Small intestine (tissue), 7 donors: ENCODE results near the gene MLKL. TPM values are rescaled to one million over a fixed set of nuclear protein-coding genes. Genes with fewer than 3 reads are reported as not detected.
A peak's percentile ranks its signal among the peaks of the same experiment; 100 is the strongest.

Experiments used
- DNase-seq, 2 donors: peaks; one replicate each; pipeline versions ENCODE4 v3.0.0 to v3.0.0-alpha.2; 2013
- FAIRE-seq: peaks from 2 replicates; lab custom pipeline; 2012; peaks lifted over from hg19 to GRCh38; lab: Jason Lieb, UNC
- H3K27ac ChIP-seq, 3 donors: one replicate each; pipeline ENCODE4 v1.5.1; 2013; ENCODE audit warnings: low read length in 2 of 3, mild to moderate bottlenecking in 2 of 3, control low read depth in 1 of 3, inconsistent platforms in 1 of 3, low read depth in 1 of 3, moderate library complexity in 1 of 3
- H3K27me3 ChIP-seq, 3 donors: one replicate each; pipeline ENCODE4 v1.6.1; 2013; ENCODE audit warnings: low read length in 3 of 3, inconsistent platforms in 1 of 3; ENCODE audit not compliant: control insufficient read depth in 3 of 3, insufficient read depth in 3 of 3
- H3K36me3 ChIP-seq, 3 donors: one replicate each; pipeline ENCODE4 v1.6.1; 2013; ENCODE audit warnings: low read length in 3 of 3, inconsistent platforms in 1 of 3, low read depth in 1 of 3, mild to moderate bottlenecking in 1 of 3, moderate library complexity in 1 of 3; ENCODE audit not compliant: control insufficient read depth in 3 of 3, insufficient read depth in 2 of 3
- H3K4me1 ChIP-seq, 3 donors: one replicate each; pipeline ENCODE4 v1.6.1; 2013; ENCODE audit warnings: low read length in 2 of 3, inconsistent platforms in 1 of 3, low read depth in 1 of 3, mild to moderate bottlenecking in 1 of 3, moderate library complexity in 1 of 3; ENCODE audit not compliant: control insufficient read depth in 3 of 3, insufficient read depth in 2 of 3
- H3K4me3 ChIP-seq, 3 donors: one replicate each; pipeline ENCODE4 v1.5.1; 2013; ENCODE audit warnings: low read length in 3 of 3, control low read depth in 1 of 3, inconsistent platforms in 1 of 3, low read depth in 1 of 3, mild to moderate bottlenecking in 1 of 3, moderate library complexity in 1 of 3
- H3K9me3 ChIP-seq, 2 donors: one replicate each; pipeline ENCODE4 v1.6.1; 2013; ENCODE audit warnings: low read depth in 1 of 2, low read length in 1 of 2; ENCODE audit not compliant: control insufficient read depth in 2 of 2, insufficient read depth in 1 of 2
- WGBS, 3 donors: extraction: QIAGEN DNeasy Blood & Tissue Kit; methylation state at CpG; one replicate each; pipeline ENCODE4 v1.1.7; 2013; 5-methylcytosine and 5-hydroxymethylcytosine counted together
- polyA plus RNA-seq, 4 donors: library from polyadenylated mRNA; stranded (reverse) in 3 of 4; unstranded in 1 of 4; fragments of 200-250 nt in 3 of 4; fragments of 120-200 nt in 1 of 4; gene quantifications; one replicate each; pipeline versions ENCODE4 v1.2.1 to v1.2.3, GENCODE V29; 2013
- donor health status: healthy with polysubstance abuse.
- donor health status: control.
- donor health status: control.
- donor health status: Bipolar disorder and iron deficiency.
- donor health status: healthy.

The MLKL gene
- polyA plus RNA-seq, 4 donors = 6.5 to 18.9 (median 10.2) TPM

GRCh38 chr16:74736531-74737157 lies 36.0 kb upstream of the MLKL start:
- WGBS, 3 donors = 72 to 80% (median 75%) methylated on average over 8 to 9 of the region's 9 CpGs
- H3K4me1 ChIP-seq = peaks cover 0 to 31% (median 1%) of the 10 kb centered on the region in 3 donors
- no peak for DNase-seq

GRCh38 chr16:74735554-74735953 lies 34.9 kb upstream of the MLKL start:
- Histone ChIP-seq H3K4me1 (peaks cover 0 to 37% (median 2%) of the 10 kb centered on the region in 3 donors), H3K27ac (no peak overlapping the region), H3K9me3 (no peaks in the 10 kb centered on the region), H3K4me3 (no peak overlapping the region), H3K36me3 (peaks cover 0 to 19% (median 0%) of the 10 kb centered on the region in 3 donors), H3K27me3 (no peaks in the 10 kb centered on the region)
- FAIRE-seq (no peak), DNase-seq (no peak)
- WGBS, 3 donors = 85 to 95% (median 92%) methylated on average over 3 of the region's 3 CpGs

More at GRCh38 chr16:74736531-74737157, 36.0 kb upstream of the MLKL start:
- Histone ChIP-seq H3K36me3 (peaks cover 0 to 24% (median 0%) of the 10 kb centered on the region in 3 donors), H3K27me3 (no peaks in the 10 kb centered on the region), H3K27ac (no peak overlapping the region), H3K4me3 (no peak overlapping the region), H3K9me3 (no peaks in the 10 kb centered on the region)
- no peak for FAIRE-seq

- peaks cover 0 to 41% (median 3%) of the 10 kb centered on the region in 3 donors for H3K4me1 ChIP-seq
- H3K9me3 ChIP-seq = no peaks in the 10 kb centered on the region
- no peak overlapping the region for H3K27ac ChIP-seq
- FAIRE-seq = no peak
- H3K4me3 ChIP-seq = no peak overlapping the region
- 83 to 88% (median 83%) methylated on average over 10 of the region's 10 CpGs for WGBS, 3 donors
- no peak for DNase-seq
- H3K27me3 ChIP-seq = no peaks in the 10 kb centered on the region
- peaks cover 0 to 19% (median 0%) of the 10 kb centered on the region in 3 donors for H3K36me3 ChIP-seq
Observed at GRCh38 chr16:74735162-74735452, 34.4 kb upstream of the MLKL start.

DNA sequence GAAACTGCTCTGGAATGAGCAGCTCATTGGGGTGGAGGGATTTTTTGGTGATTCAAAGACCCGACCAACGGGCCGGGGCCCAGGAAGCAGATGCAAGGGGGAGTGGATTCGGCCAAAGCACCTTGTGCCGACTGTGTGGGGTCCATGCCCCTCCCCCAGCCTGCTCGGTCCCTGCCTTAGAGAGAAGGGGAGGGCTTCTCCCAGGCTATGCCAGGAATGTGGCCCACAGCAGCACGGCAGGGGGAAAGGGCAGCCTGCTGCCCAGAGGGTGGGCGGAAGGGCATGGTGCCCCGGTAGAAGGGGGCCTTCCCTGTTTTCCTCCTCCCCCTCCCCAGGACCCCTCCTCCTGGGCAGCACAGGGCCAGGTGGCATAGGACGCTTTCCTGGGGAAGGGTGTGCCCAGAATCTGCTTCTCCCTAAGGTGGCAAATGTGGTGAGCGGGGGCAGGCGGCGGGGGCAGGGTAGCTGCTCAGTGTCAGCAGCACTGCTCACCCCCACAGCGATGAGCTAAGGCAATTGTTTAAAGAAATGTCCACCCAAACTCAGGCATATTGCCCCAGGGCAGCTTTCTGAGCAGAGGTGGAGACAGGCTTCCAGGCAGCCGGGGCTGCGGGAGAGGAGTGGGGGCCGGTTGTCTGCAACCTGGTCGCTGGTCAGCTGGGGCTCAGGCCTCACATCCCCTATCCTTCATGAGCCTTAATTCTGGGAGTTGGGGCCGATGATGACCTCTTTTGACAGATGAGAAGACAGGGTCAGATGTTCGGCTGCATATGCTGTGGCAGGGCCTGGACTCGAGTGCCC lies 33.9 kb upstream of the MLKL start:
- 74 to 85% (median 83%) methylated on average over 19 to 21 of the region's 21 CpGs for WGBS, 3 donors
- no peak for DNase-seq
- Histone ChIP-seq H3K27ac (no peak overlapping the region), H3K9me3 (no peaks in the 10 kb centered on the region), H3K27me3 (no peaks in the 10 kb centered on the region), H3K4me1 (peaks cover 0 to 47% (median 3%) of the 10 kb centered on the region in 3 donors), H3K36me3 (peaks cover 0 to 14% (median 0%) of the 10 kb centered on the region in 3 donors), H3K4me3 (no peak overlapping the region)
- FAIRE-seq = no peak

DNA sequence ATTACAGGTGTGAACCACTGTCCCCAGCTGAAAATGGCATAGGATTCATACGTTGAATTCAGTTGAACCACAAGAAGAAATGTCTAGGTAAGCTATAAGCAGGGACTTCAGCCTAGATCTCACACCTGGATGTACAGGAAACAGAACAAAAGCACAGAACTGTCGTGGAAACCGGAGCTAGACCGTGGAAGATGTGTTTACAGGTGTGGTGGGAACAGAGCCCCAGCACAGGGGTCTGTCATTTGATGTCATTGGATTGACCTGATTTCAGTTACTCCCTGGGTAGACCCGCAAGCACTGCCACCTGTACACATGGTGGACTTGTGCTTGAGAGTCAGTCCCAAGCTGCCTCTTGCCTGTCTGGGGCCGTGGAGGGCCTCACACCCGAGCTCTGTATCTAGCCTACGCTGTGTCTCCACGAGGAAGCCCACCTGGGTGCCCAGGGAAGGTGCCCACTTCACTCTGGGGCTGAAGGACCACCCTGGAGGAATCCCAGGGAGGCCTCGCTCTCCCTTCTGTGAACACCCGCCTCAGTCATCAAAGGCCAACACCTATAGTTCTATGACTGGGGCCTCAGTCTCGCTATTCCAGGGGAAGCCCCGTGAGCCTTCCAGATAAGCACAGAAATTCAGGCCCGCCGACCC lies 32.2 kb upstream of the MLKL start:
- no peak for FAIRE-seq
- DNase-seq = no peak
- 84 to 88% (median 87%) methylated on average over 15 of the region's 15 CpGs for WGBS, 3 donors

DNA sequence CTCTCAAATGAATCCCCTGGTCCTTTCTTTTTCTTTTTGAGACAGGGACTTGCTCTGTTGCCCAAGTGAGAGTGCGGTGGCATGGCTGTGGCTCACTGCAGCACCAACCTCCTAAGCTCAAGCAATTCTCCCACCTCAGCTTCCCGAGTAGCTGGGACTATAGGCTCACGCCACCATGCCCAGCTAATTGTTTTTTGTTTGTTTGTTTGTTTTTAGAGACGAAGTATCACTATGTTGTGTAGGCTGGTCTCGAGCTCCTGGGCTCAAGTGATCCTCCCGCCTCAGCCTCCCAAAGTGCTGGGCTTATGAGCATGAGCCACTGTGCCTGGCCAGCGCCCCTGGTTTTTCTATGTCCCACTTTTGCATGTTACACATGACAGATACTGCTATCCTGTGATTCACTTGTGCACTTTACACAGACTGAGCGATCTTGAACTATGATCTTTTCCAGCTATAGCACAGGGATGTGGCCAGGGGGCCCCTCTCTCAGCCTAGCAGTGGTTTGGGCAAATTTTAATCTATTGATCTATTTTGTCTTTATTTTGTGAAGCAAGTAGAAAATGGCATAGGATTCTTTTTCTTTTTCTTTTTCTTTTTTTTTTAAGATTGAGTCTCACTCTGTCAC lies 31.3 kb upstream of the MLKL start:
- H3K4me3 ChIP-seq = no peak overlapping the region
- peaks cover 0 to 6% of the 10 kb centered on the region in 2 donors for H3K9me3 ChIP-seq
- FAIRE-seq (no peak), DNase-seq (peak; percentile 31 to 75)
- peaks cover 0 to 5% (median 0%) of the 10 kb centered on the region in 3 donors for H3K36me3 ChIP-seq
- H3K27ac ChIP-seq = peak overlapping the region in 1 of 3 donors; percentile 75
- no peaks in the 10 kb centered on the region for H3K27me3 ChIP-seq
- WGBS, 3 donors = 80 to 83% (median 83%) methylated on average over 8 of the region's 8 CpGs
- H3K4me1 ChIP-seq = peaks cover 0 to 33% (median 3%) of the 10 kb centered on the region in 3 donors

More for the DNA sequence above, 32.2 kb upstream of the MLKL start:
- Histone ChIP-seq H3K27me3 (no peaks in the 10 kb centered on the region), H3K9me3 (no peaks in the 10 kb centered on the region), H3K27ac (peak overlapping the region in 1 of 3 donors; percentile 75), H3K4me3 (no peak overlapping the region), H3K4me1 (peaks cover 0 to 39% (median 3%) of the 10 kb centered on the region in 3 donors), H3K36me3 (peaks cover 0 to 7% (median 0%) of the 10 kb centered on the region in 3 donors)

- peaks cover 0 to 10% (median 0%) of the 10 kb centered on the region in 3 donors for H3K36me3 ChIP-seq
- no peaks in the 10 kb centered on the region for H3K27me3 ChIP-seq
- H3K9me3 ChIP-seq = peaks cover 0 to 11% of the 10 kb centered on the region in 2 donors
- H3K4me1 ChIP-seq = peaks cover 0 to 49% (median 6%) of the 10 kb centered on the region in 3 donors
- peak overlapping the region; percentile 57 to 84 (median 82) for H3K27ac ChIP-seq
- 36 to 48% (median 45%) methylated on average over 11 of the region's 11 CpGs for WGBS, 3 donors
- FAIRE-seq = no peak
- DNase-seq = peak; percentile 82 to 85
- H3K4me3 ChIP-seq = no peak overlapping the region
Observed at GRCh38 chr16:74729783-74730683, 29.4 kb upstream of the MLKL start.
